Activated T-helper 1 cell treated with anti-CD3 and anti-CD28 coated beads, Interleukin-12 subunit alpha, Interleukin-12 subunit beta, Interleukin-2, Interleukin-4 antibody, amounts not matched to agents 30 ng/mL and 10 ng/mL and 1 ng/mL, durations not matched to agents 14 hours and 24 hours and 36 hours (primary cell): ENCODE results near the gene FOXN4. TPM values are rescaled to one million over a fixed set of nuclear protein-coding genes. Genes with fewer than 3 reads are reported as not detected.
"Not testable (repeated sequence)": the region's sequence is repeated elsewhere in the genome, so short reads cannot be mapped to it uniquely, and the experiment has no call there.

ENCODE experiments used
- DNase-seq: peaks from one replicate; pipeline ENCODE4 v3.0.0; 2021; ENCODE audit warnings: low spot score
- H3K27ac Mint-ChIP-seq: one replicate; pipeline ENCODE4 v1.8.0; 2021; ENCODE audit warnings: mild to moderate bottlenecking, mixed read lengths
- H3K27me3 Mint-ChIP-seq: one replicate; pipeline ENCODE4 v1.8.0; 2022; ENCODE audit warnings: mild to moderate bottlenecking, moderate library complexity, mixed read lengths; ENCODE audit not compliant: insufficient read depth
- H3K36me3 Mint-ChIP-seq: one replicate; pipeline ENCODE4 v1.8.0; 2021; ENCODE audit warnings: low read depth, mixed read lengths
- H3K4me1 Mint-ChIP-seq: one replicate; pipeline ENCODE4 v1.8.0; 2021; ENCODE audit warnings: low read depth, mixed read lengths
- H3K4me3 Mint-ChIP-seq: one replicate; pipeline ENCODE4 v1.8.0; 2021; ENCODE audit warnings: mild to moderate bottlenecking, moderate library complexity, mixed read lengths
- H3K9me3 Mint-ChIP-seq: one replicate; pipeline ENCODE4 v1.8.0; 2021; ENCODE audit warnings: mixed read lengths
- intact Hi-C: fragments of 100-400 bp; cut with micrococcal nuclease; formaldehyde crosslinking; loops from one replicate; pipeline ENCODE4 v1.15.1; 2024
- total RNA-seq: library from RNA; stranded (reverse); gene quantifications from 2 replicates; pipeline ENCODE4 v1.2.3, GENCODE V29; 2022

The FOXN4 gene
- total RNA-seq, 1 donor from 2014 or later, result not detected

- no peak overlapping the region for H3K4me3 Mint-ChIP-seq
- no peak for DNase-seq
- H3K36me3 Mint-ChIP-seq, result no peaks in the 10 kb centered on the region
- peaks cover 2% of the 10 kb centered on the region for H3K27me3 Mint-ChIP-seq
- no peaks in the 10 kb centered on the region for H3K4me1 Mint-ChIP-seq
- no peaks in the 10 kb centered on the region for H3K9me3 Mint-ChIP-seq
- H3K27ac Mint-ChIP-seq, result no peak overlapping the region
- intact Hi-C loops, result no loop called here
These were observed 21.5 kb upstream of the FOXN4 start for GRCh38 chr12:109330282-109331230.

- Mint-ChIP-seq H3K4me1 (no peaks in the 10 kb centered on the region), H3K36me3 (no peaks in the 10 kb centered on the region), H3K4me3 (no peak overlapping the region), H3K27me3 (no peaks in the 10 kb centered on the region), H3K27ac (no peak overlapping the region), H3K9me3 (no peaks in the 10 kb centered on the region)
- intact Hi-C loops, result no loop called here
- DNase-seq, result no peak
These were observed 20.6 kb upstream of the FOXN4 start for GRCh38 chr12:109329686-109330085.

GRCh38 chr12:109329003-109329402 lies 19.9 kb upstream of the FOXN4 start:
- H3K9me3 Mint-ChIP-seq, result no peaks in the 10 kb centered on the region
- intact Hi-C loops, result no loop called here
- no peaks in the 10 kb centered on the region for H3K27me3 Mint-ChIP-seq
- no peaks in the 10 kb centered on the region for H3K36me3 Mint-ChIP-seq
- H3K4me1 Mint-ChIP-seq, result no peaks in the 10 kb centered on the region
- no peak overlapping the region for H3K4me3 Mint-ChIP-seq
- DNase-seq, result no peak
- no peak overlapping the region for H3K27ac Mint-ChIP-seq

GRCh38 chr12:109321294-109321693 lies 12.2 kb upstream of the FOXN4 start:
- H3K27ac Mint-ChIP-seq, H3K4me1 Mint-ChIP-seq, DNase-seq, intact Hi-C loops, H3K4me3 Mint-ChIP-seq, H3K36me3 Mint-ChIP-seq, H3K9me3 Mint-ChIP-seq: not testable (repeated sequence)
- H3K27me3 Mint-ChIP-seq, result peaks cover 24% of the 10 kb centered on the region

- H3K9me3 Mint-ChIP-seq, result no peaks in the 10 kb centered on the region
- peak overlapping the region; percentile 66 for H3K4me3 Mint-ChIP-seq
- H3K27ac Mint-ChIP-seq, result no peak overlapping the region
- peaks cover 8% of the 10 kb centered on the region for H3K4me1 Mint-ChIP-seq
- no peak for DNase-seq
- H3K36me3 Mint-ChIP-seq, result no peaks in the 10 kb centered on the region
- H3K27me3 Mint-ChIP-seq, result peaks cover 69% of the 10 kb centered on the region
- intact Hi-C loops, result no loop called here
These were observed 1.4 kb upstream of the FOXN4 start for GRCh38 chr12:109310247-109311125.

GRCh38 chr12:109309381-109310246 lies 530 bp upstream of the FOXN4 start:
- peaks cover 8% of the 10 kb centered on the region for H3K4me1 Mint-ChIP-seq
- no peak for DNase-seq
- H3K4me3 Mint-ChIP-seq, result peak overlapping the region; percentile 74
- peaks cover 68% of the 10 kb centered on the region for H3K27me3 Mint-ChIP-seq
- H3K27ac Mint-ChIP-seq, result no peak overlapping the region
- intact Hi-C loops, result no loop called here
- no peaks in the 10 kb centered on the region for H3K9me3 Mint-ChIP-seq
- no peaks in the 10 kb centered on the region for H3K36me3 Mint-ChIP-seq

GRCh38 chr12:109307051-109307450 lies 2.0 kb downstream of the FOXN4 start:
- Mint-ChIP-seq H3K27me3 (peaks cover 61% of the 10 kb centered on the region), H3K27ac (no peak overlapping the region), H3K4me1 (peaks cover 8% of the 10 kb centered on the region), H3K9me3 (no peaks in the 10 kb centered on the region), H3K4me3 (no peak overlapping the region), H3K36me3 (no peaks in the 10 kb centered on the region)
- DNase-seq, result no peak
- intact Hi-C loops, result no loop called here

- Mint-ChIP-seq H3K4me1 (peaks cover 4% of the 10 kb centered on the region), H3K36me3 (no peaks in the 10 kb centered on the region), H3K9me3 (no peaks in the 10 kb centered on the region), H3K27me3 (peaks cover 50% of the 10 kb centered on the region), H3K4me3 (no peak overlapping the region), H3K27ac (no peak overlapping the region)
- intact Hi-C loops, result no loop called here
- DNase-seq, result no peak
These were observed 3.5 kb downstream of the FOXN4 start for GRCh38 chr12:109305547-109305946.

- H3K27me3 Mint-ChIP-seq, result peaks cover 45% of the 10 kb centered on the region
These were observed 4.6 kb downstream of the FOXN4 start for GRCh38 chr12:109304485-109304884.

GRCh38 chr12:109302770-109303169 lies 6.3 kb downstream of the FOXN4 start:
- no peak for DNase-seq
- no peaks in the 10 kb centered on the region for H3K9me3 Mint-ChIP-seq
- H3K27ac Mint-ChIP-seq, result no peak overlapping the region
- intact Hi-C loops, result no loop called here
- H3K36me3 Mint-ChIP-seq, result no peaks in the 10 kb centered on the region
- no peaks in the 10 kb centered on the region for H3K4me1 Mint-ChIP-seq
- peaks cover 33% of the 10 kb centered on the region for H3K27me3 Mint-ChIP-seq
- H3K4me3 Mint-ChIP-seq, result no peak overlapping the region

More at GRCh38 chr12:109304485-109304884, 4.6 kb downstream of the FOXN4 start:
- Mint-ChIP-seq H3K27ac (no peak overlapping the region), H3K9me3 (no peaks in the 10 kb centered on the region), H3K36me3 (no peaks in the 10 kb centered on the region), H3K4me3 (no peak overlapping the region), H3K4me1 (no peaks in the 10 kb centered on the region)
- no peak for DNase-seq
- intact Hi-C loops, result no loop called here

- H3K36me3 Mint-ChIP-seq, result no peaks in the 10 kb centered on the region
- H3K4me3 Mint-ChIP-seq, result no peak overlapping the region
- no peak overlapping the region for H3K27ac Mint-ChIP-seq
- H3K9me3 Mint-ChIP-seq, result no peaks in the 10 kb centered on the region
- no peak for DNase-seq
- intact Hi-C loops, result no loop called here
- peaks cover 29% of the 10 kb centered on the region for H3K27me3 Mint-ChIP-seq
- H3K4me1 Mint-ChIP-seq, result no peaks in the 10 kb centered on the region
These were observed 6.7 kb downstream of the FOXN4 start for GRCh38 chr12:109302358-109302757.

- no peaks in the 10 kb centered on the region for H3K36me3 Mint-ChIP-seq
- intact Hi-C loops, result no loop called here
- H3K4me1 Mint-ChIP-seq, result no peaks in the 10 kb centered on the region
- no peak for DNase-seq
- no peak overlapping the region for H3K27ac Mint-ChIP-seq
- no peak overlapping the region for H3K4me3 Mint-ChIP-seq
- H3K9me3 Mint-ChIP-seq, result no peaks in the 10 kb centered on the region
- peaks cover 27% of the 10 kb centered on the region for H3K27me3 Mint-ChIP-seq
These were observed 7.4 kb downstream of the FOXN4 start for GRCh38 chr12:109301643-109302168.
